ENCODE measurements around the gene PPBP. TPM values are rescaled to one million over a fixed set of nuclear protein-coding genes. Genes with fewer than 3 reads are reported as not detected.

PPBP gene
- total and polyA plus RNA-seq, 8 donors = 2.6 to 49.8 (median 30.4) TPM

DNA sequence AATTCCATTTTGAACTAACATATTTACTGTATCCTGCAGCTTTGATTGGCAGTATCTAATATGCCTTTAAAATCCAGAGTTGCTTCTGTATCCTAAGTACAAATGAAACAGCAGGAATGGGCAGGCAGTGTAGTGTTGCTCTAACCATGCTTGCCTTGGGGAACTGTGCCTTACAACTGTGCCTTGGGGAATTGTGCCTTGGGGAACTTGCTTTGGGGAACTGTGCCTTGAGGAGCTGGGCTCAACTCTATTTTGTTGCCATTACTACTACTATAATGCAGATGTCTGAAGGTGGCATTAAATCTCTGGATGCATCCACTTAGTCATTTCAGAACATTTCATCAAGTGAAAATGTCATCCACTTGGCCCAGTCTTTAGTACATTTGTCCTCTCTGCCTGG, 43.6 kb upstream of the PPBP start:
- no peak for ATAC-seq
- intact Hi-C loops (cut with DNase I) = no loop called here

DNA sequence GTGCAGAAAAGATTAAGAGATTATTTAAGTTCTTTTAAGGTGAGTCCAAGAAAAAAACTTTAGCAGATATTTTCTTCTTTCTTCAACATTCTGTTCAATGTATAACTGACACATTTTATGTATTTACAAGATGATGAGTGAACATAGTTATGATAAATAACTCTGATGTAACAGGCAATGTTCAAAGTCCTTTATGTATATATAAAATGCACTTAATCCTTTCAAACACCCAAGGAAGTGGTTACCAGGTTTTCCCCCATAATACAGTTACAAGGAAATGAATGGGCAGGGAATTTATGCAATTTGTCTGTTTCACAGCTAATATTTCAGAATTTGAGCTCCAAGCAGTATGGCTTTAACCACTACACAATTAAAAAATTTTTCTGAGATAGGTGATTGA, 42.3 kb upstream of the PPBP start:
- TF ChIP-seq, protein P1, sequence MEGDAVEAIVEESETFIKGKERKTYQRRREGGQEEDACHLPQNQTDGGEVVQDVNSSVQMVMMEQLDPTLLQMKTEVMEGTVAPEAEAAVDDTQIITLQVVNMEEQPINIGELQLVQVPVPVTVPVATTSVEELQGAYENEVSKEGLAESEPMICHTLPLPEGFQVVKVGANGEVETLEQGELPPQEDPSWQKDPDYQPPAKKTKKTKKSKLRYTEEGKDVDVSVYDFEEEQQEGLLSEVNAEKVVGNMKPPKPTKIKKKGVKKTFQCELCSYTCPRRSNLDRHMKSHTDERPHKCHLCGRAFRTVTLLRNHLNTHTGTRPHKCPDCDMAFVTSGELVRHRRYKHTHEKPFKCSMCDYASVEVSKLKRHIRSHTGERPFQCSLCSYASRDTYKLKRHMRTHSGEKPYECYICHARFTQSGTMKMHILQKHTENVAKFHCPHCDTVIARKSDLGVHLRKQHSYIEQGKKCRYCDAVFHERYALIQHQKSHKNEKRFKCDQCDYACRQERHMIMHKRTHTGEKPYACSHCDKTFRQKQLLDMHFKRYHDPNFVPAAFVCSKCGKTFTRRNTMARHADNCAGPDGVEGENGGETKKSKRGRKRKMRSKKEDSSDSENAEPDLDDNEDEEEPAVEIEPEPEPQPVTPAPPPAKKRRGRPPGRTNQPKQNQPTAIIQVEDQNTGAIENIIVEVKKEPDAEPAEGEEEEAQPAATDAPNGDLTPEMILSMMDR (IDR thresholded peaks at IDR 0.05) = no peak
- DNase-seq (no peak), ATAC-seq (no peak)
- Histone ChIP-seq H3K9me3 (peaks cover 0 to 4% of the 10 kb centered on the region in 2 donors), H3K27ac (no peak overlapping the region), H3K27me3 (no peaks in the 10 kb centered on the region), H3K4me1 (peaks cover 0 to 11% of the 10 kb centered on the region in 2 donors), H3K36me3 (no peaks in the 10 kb centered on the region), H3K4me3 (no peak overlapping the region)
- intact Hi-C loops (cut with DNase I) = no loop called here

More for the DNA sequence above, 43.6 kb upstream of the PPBP start:
- Histone ChIP-seq H3K27me3 (no peaks in the 10 kb centered on the region), H3K4me1 (peaks cover 0 to 11% of the 10 kb centered on the region in 2 donors), H3K4me3 (no peak overlapping the region), H3K9me3 (no peaks in the 10 kb centered on the region), H3K36me3 (no peaks in the 10 kb centered on the region), H3K27ac (no peak overlapping the region)
- no peak for DNase-seq
- TF ChIP-seq, protein P1 (IDR thresholded peaks at IDR 0.05) = no peak

DNA sequence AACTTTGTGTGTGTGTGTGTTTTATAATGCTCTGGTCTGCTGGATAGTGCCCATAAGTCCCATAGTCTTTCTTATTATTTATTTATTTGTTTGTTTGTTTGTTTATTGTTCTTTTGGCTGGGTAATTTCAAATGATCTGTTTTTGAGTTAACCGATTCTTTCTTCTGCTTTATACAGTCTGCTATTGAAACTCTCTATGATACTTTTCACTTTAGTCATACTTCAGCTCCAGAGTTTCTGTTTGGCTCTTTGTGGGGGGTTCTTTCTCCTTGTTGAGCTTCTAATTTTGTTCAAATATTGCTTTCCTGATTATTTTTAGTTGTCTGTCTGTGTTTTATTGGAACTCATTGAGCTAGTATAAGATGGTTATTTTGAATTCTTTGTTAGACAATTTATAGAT, 40.5 kb upstream of the PPBP start:
- H3K27ac ChIP-seq = no peak overlapping the region
- intact Hi-C loops (cut with DNase I) = no loop called here
- H3K27me3 ChIP-seq = no peaks in the 10 kb centered on the region
- H3K9me3 ChIP-seq = peaks cover 0 to 5% of the 10 kb centered on the region in 2 donors
- H3K36me3 ChIP-seq = no peaks in the 10 kb centered on the region
- peaks cover 0 to 7% of the 10 kb centered on the region in 2 donors for H3K4me1 ChIP-seq
- TF ChIP-seq, protein P1 (IDR thresholded peaks at IDR 0.05) = no peak
- no peak for DNase-seq
- no peak for ATAC-seq
- H3K4me3 ChIP-seq = no peak overlapping the region

DNA sequence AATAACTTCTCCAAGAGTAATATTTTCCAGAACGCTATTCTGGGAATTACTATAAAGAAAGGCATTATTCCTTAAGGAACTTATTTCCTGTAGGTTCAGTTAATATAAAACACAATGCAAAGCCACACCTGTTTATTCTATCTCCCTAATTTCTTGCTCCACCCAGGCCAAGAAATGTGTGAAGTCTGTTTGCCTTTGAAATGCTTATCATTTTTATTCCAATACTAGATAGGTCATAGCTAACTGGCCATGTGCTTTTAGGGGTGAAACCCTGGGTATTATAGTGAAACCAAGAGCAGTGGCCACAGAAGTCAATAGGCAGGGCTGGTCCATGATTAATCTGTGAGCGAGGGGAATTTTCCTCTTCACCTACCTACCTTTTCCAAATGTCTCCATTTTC, 35.7 kb upstream of the PPBP start:
- DNase-seq (no peak), ATAC-seq (peak; percentile 61)
- intact Hi-C loops (cut with DNase I) = no loop called here
- Histone ChIP-seq H3K36me3 (no peaks in the 10 kb centered on the region), H3K9me3 (peaks cover 0 to 5% of the 10 kb centered on the region in 2 donors), H3K27me3 (no peaks in the 10 kb centered on the region), H3K4me1 (peaks cover 0 to 8% of the 10 kb centered on the region in 2 donors), H3K4me3 (no peak overlapping the region), H3K27ac (no peak overlapping the region)
- TF ChIP-seq, protein P1 (IDR thresholded peaks at IDR 0.05) = no peak

DNA sequence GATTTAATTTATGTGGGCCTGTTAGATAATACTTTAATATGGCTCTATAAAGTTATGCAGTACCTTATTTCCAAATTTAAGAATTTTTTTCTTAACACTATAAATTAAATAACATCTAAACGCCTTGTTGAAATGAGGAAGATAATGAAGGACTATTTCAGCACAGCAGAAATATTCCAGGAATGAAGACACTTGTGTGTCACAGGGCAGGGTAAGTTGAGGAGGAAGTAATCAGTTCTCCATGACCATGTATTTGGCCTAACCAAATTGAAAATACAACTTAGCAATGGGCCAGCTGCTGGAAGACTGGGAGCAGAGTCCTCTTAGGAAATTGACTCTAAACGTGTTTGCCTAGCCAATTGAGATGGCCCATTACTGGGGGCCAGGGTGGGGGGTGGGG, 33.6 kb upstream of the PPBP start:
- no peaks in the 10 kb centered on the region for H3K36me3 ChIP-seq
- ATAC-seq = peak; percentile 23
- peaks cover 0 to 5% of the 10 kb centered on the region in 2 donors for H3K9me3 ChIP-seq

More for the DNA sequence above, 33.6 kb upstream of the PPBP start:
- Histone ChIP-seq H3K4me1 (peaks cover 0 to 16% of the 10 kb centered on the region in 2 donors), H3K27me3 (no peaks in the 10 kb centered on the region), H3K4me3 (no peak overlapping the region), H3K27ac (no peak overlapping the region)
- intact Hi-C loops (cut with DNase I) = no loop called here
- TF ChIP-seq, protein P1 (IDR thresholded peaks at IDR 0.05) = no peak
- no peak for DNase-seq

Data from left lung (tissue), 10 donors.